GM23338 (cell line): ENCODE results near the gene TMEM119.

Source experiments
- EZH2 ChIP-seq: fragments of 200-600 bp; sonication (generic); IDR thresholded peaks from one replicate; pipeline ENCODE4 v1.8.0; 2017; ENCODE audit warnings: antibody characterized with exemption, mild to moderate bottlenecking, low read depth; ENCODE audit not compliant: unreplicated experiment
- NANOG ChIP-seq: IDR thresholded peaks from 2 replicates; pipeline ENCODE4 v1.6.1; 2016; ENCODE audit warnings: antibody characterized with exemption, borderline replicate concordance
- POLR2AphosphoS5 ChIP-seq: IDR thresholded peaks from 2 replicates; pipeline ENCODE4 v1.6.1; 2016; ENCODE audit warnings: antibody characterized with exemption, low read depth
- TF ChIP-seq, protein P1 (sequence below), 2 experiments: fragments of 200-600 bp in 1 of 2; sonication (generic) in 1 of 2; conservative IDR thresholded peaks; 2 replicates each; pipeline versions ENCODE4 v1.5.1 to v1.6.1; 2016 to 2017; ENCODE audit warnings: antibody characterized with exemption in 2 of 2, low read depth in 2 of 2, mild to moderate bottlenecking in 2 of 2, moderate library complexity in 1 of 2
- TF ChIP-seq, protein P2 (sequence below): IDR thresholded peaks from 2 replicates; pipeline ENCODE4 v1.6.1; 2016; ENCODE audit warnings: antibody characterized with exemption

DNA sequence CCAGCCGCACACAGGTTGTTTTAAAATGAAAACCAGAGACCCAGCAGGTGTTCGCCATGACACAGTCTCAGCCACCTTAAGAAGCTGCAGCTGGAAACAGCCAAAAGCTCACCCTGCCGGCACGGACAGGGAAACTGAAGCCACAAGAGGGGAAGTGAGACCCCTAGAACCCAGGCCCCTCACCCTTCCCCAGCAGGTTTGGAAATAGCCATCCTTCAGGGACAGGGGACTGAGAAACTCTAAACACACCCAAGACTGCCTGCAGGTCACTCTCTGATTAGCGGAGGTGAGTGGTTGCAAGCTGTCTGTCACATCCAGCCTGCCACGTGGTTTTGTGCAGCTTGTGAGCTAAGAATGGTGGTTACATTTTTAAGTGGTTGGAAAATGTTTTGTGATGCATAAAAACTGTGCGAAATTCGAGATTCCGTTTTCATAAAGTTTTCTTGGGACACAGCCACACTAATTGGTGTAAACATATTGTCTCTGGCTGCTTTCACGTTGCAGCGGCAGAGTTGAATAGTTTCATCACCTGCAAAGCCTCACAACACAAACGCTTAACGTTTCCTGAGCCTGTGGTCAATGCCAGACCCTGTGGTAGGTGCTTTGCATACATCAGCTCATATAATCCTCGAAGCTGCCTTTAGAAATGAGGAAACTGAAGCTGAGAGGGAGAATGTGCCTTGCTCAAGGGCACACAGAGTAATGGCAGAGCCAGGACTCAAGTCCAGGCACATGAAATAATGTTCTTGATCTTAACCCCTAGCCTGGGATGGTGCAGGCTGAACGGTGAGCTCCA is 37.5 kb upstream of the TMEM119 start:
- TF ChIP-seq EZH2 = no peak
- TF ChIP-seq, protein P1, sequence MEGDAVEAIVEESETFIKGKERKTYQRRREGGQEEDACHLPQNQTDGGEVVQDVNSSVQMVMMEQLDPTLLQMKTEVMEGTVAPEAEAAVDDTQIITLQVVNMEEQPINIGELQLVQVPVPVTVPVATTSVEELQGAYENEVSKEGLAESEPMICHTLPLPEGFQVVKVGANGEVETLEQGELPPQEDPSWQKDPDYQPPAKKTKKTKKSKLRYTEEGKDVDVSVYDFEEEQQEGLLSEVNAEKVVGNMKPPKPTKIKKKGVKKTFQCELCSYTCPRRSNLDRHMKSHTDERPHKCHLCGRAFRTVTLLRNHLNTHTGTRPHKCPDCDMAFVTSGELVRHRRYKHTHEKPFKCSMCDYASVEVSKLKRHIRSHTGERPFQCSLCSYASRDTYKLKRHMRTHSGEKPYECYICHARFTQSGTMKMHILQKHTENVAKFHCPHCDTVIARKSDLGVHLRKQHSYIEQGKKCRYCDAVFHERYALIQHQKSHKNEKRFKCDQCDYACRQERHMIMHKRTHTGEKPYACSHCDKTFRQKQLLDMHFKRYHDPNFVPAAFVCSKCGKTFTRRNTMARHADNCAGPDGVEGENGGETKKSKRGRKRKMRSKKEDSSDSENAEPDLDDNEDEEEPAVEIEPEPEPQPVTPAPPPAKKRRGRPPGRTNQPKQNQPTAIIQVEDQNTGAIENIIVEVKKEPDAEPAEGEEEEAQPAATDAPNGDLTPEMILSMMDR (conservative IDR thresholded peaks at IDR 0.05; ENCODE audit: low read depth in 2 of 2) = no peak
- TF ChIP-seq, protein P2, sequence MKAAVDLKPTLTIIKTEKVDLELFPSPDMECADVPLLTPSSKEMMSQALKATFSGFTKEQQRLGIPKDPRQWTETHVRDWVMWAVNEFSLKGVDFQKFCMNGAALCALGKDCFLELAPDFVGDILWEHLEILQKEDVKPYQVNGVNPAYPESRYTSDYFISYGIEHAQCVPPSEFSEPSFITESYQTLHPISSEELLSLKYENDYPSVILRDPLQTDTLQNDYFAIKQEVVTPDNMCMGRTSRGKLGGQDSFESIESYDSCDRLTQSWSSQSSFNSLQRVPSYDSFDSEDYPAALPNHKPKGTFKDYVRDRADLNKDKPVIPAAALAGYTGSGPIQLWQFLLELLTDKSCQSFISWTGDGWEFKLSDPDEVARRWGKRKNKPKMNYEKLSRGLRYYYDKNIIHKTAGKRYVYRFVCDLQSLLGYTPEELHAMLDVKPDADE = no peak
- TF ChIP-seq NANOG = no peak
- no peak for TF ChIP-seq POLR2AphosphoS5
